Transverse colon (tissue), 3 donors: ENCODE results near the gene SIRPB2.
A peak's percentile ranks its signal among the peaks of the same experiment; 100 is the strongest.

Source experiments
- CTCF ChIP-seq, 5 experiments: fragments of 200-600 bp in 3 of 5; fragments of 450-650 bp in 2 of 5; sonication (generic) in 3 of 5; IDR thresholded peaks; 1 replicate in 2 of 5; 2 replicates in 3 of 5; pipeline ENCODE4 v1.5.1; 2016 to 2017; ENCODE audit warnings: antibody characterized with exemption in 5 of 5, inconsistent platforms in 3 of 5, mild to moderate bottlenecking in 2 of 5, moderate library complexity in 1 of 5
- POLR2A ChIP-seq: fragments of 450-650 bp; IDR thresholded peaks from one replicate; pipeline ENCODE4 v1.6.1; 2016; ENCODE audit warnings: antibody characterized with exemption, mild to moderate bottlenecking, moderate library complexity

- TF ChIP-seq POLR2A (no peak), CTCF (IDR thresholded peaks at IDR 0.05) (peak; percentile 79 to 89 (median 86))
Measured at GRCh38 chr20:1437235-1437904, 53.9 kb downstream of the SIRPB2 start.
